ENCODE measurements around the gene EMILIN1.

EMILIN1 gene

GRCh38 chr2:27097341-27097740 is 18.9 kb downstream of the EMILIN1 start:
- POLR2A ChIA-PET: no interaction called here
- no peak overlapping the region for H3K4me3 ChIP-seq (ENCODE audit: low read depth, low read length)
- no peak for DNase-seq (ENCODE audit: low read depth, low spot score)
- CTCF ChIA-PET: interaction anchor here (1.0 to 11.8 kb wide), 21 partner anchors 8 to 205 kb away, joined by 3 to 217 read pairs (median 11); partner anchors contain the start of genes CAD, DNAJC5G, KHK and TRIM54
- TF ChIP-seq CTCF (IDR thresholded peaks at IDR 0.05; ENCODE audit: insufficient read depth, low read length, missing control alignments): no peak

- POLR2A ChIA-PET: no interaction called here
- CTCF ChIA-PET: interaction anchor here (0.7 to 11.8 kb wide), 27 partner anchors 9 to 253 kb away, joined by 3 to 217 read pairs (median 5); partner anchors contain the start of genes ABHD1, CAD, DNAJC5G and TRIM54
- DNase-seq (ENCODE audit: low read depth, low spot score): no peak
- H3K4me3 ChIP-seq (ENCODE audit: low read depth, low read length): no peak overlapping the region
- TF ChIP-seq CTCF (IDR thresholded peaks at IDR 0.05; ENCODE audit: insufficient read depth, low read length, missing control alignments): no peak
Measured at GRCh38 chr2:27099334-27099955, 21.0 kb downstream of the EMILIN1 start.

- TF ChIP-seq CTCF (IDR thresholded peaks at IDR 0.05; ENCODE audit: insufficient read depth, low read length, missing control alignments): no peak
- no peak overlapping the region for H3K4me3 ChIP-seq (ENCODE audit: low read depth, low read length)
- ChIA-PET CTCF (interaction anchor here (0.6 to 11.8 kb wide), 18 partner anchors 11 to 212 kb away, joined by 3 to 217 read pairs (median 8); partner anchors contain the start of genes ABHD1, CAD, DNAJC5G and TRIM54), POLR2A (no interaction called here)
- no peak for DNase-seq (ENCODE audit: low read depth, low spot score)
Measured at GRCh38 chr2:27100036-27100435, 21.6 kb downstream of the EMILIN1 start.

- ChIA-PET POLR2A (no interaction called here), CTCF (interaction anchor here (1.4 to 11.8 kb wide), 9 partner anchors 9 to 200 kb away, joined by 3 to 217 read pairs (median 7); partner anchors contain the start of genes DNAJC5G, KHK and TRIM54)
- no peak for DNase-seq (ENCODE audit: low read depth, low spot score)
- H3K4me3 ChIP-seq (ENCODE audit: low read depth, low read length): no peak overlapping the region
- no peak for TF ChIP-seq CTCF (IDR thresholded peaks at IDR 0.05; ENCODE audit: insufficient read depth, low read length, missing control alignments)
Measured at GRCh38 chr2:27102329-27102728, 23.9 kb downstream of the EMILIN1 start.

GRCh38 chr2:27105981-27106380 is 27.6 kb downstream of the EMILIN1 start:
- POLR2A ChIA-PET: no interaction called here
- TF ChIP-seq CTCF (IDR thresholded peaks at IDR 0.05; ENCODE audit: insufficient read depth, low read length, missing control alignments): no peak
- CTCF ChIA-PET: interaction anchor here (1.1 to 11.8 kb wide), 6 partner anchors 10 to 209 kb away, joined by 4 to 206 read pairs (median 10); partner anchors contain the start of genes DNAJC5G and TRIM54
- DNase-seq (ENCODE audit: low read depth, low spot score): no peak
- H3K4me3 ChIP-seq (ENCODE audit: low read depth, low read length): no peak overlapping the region

- POLR2A ChIA-PET: no interaction called here
- no peak for TF ChIP-seq CTCF (IDR thresholded peaks at IDR 0.05; ENCODE audit: insufficient read depth, low read length, missing control alignments)
- CTCF ChIA-PET: interaction anchor here (0.8 to 4.8 kb wide), 6 partner anchors 11 to 197 kb away, joined by 3 to 36 read pairs (median 6); no protein-coding TSS in a partner anchor
Measured at GRCh38 chr2:27108221-27108620, 29.8 kb downstream of the EMILIN1 start.

More at GRCh38 chr2:27108221-27108620, 29.8 kb downstream of the EMILIN1 start:
- no peak for DNase-seq (ENCODE audit: low read depth, low spot score)
- no peak overlapping the region for H3K4me3 ChIP-seq (ENCODE audit: low read depth, low read length)
